PC-3 (cell line): ENCODE data around the gene ESYT3. TPM values are rescaled to one million over a fixed set of nuclear protein-coding genes. Genes with fewer than 3 reads are reported as not detected.
"Not testable (repeated sequence)": the region's sequence is repeated elsewhere in the genome, so short reads cannot be mapped to it uniquely, and the experiment has no call there.

Experiments
- ATAC-seq: fragments of 200-7000 bp; cut with Tn5 transposase; 2 replicates; pipeline ENCODE4 v1.9.1; 2020; ENCODE audit warnings: mild to moderate bottlenecking, moderate library complexity
- BruUV-seq: library from RNA; stranded (reverse); fragments of 400-500 nt; replicated peaks from 2 replicates; lab custom pipeline; 2021; lab: Mats Ljungman, UMichigan
- CTCF ChIA-PET: fragments of 300-600 bp; sonication (Branson Sonifier 250); formaldehyde crosslinking; loops from one replicate; lab custom pipeline; 2022; ENCODE audit warnings: antibody characterized with exemption; lab: Charles Lee
- POLR2A ChIA-PET: fragments of 300-600 bp; sonication (Branson Sonifier 250); formaldehyde crosslinking; loops from one replicate; lab custom pipeline; 2022; ENCODE audit warnings: antibody characterized with exemption; ENCODE audit not compliant: unreplicated experiment; lab: Charles Lee
- DNase-seq: peaks from one replicate; pipeline ENCODE4 v3.0.0-alpha.2; 2015
- H2AFZ ChIP-seq: fragments of 300-600 bp; sonication (generic); 2 replicates; pipeline ENCODE4 v1.6.0; 2016; ENCODE audit warnings: antibody characterized with exemption, low read length
- H3F3A ChIP-seq: fragments of 300-600 bp; sonication (generic); one replicate; pipeline ENCODE4 v1.6.0; 2017; ENCODE audit warnings: antibody characterized with exemption, low read length, control low read depth, mild to moderate bottlenecking; ENCODE audit not compliant: unreplicated experiment
- H3K27ac ChIP-seq: fragments of 300-600 bp; sonication (generic); 2 replicates; pipeline ENCODE4 v1.5.1; 2016; ENCODE audit warnings: mild to moderate bottlenecking, low read length
- H3K27me3 ChIP-seq: fragments of 300-600 bp; sonication (generic); 2 replicates; pipeline ENCODE4 v1.6.1; 2016; ENCODE audit warnings: low read length, mixed read lengths
- H3K36me3 ChIP-seq: fragments of 300-600 bp; sonication (generic); 2 replicates; pipeline ENCODE4 v1.6.1; 2016; ENCODE audit warnings: low read depth, mixed run types, low read length, mixed read lengths
- H3K4me1 ChIP-seq: fragments of 300-600 bp; sonication (generic); 2 replicates; pipeline ENCODE4 v1.5.1; 2016; ENCODE audit warnings: low read length; ENCODE audit not compliant: insufficient read depth
- H3K4me2 ChIP-seq: fragments of 300-600 bp; sonication (generic); 2 replicates; pipeline ENCODE4 v1.6.0; 2016; ENCODE audit warnings: low read length
- H3K4me3 ChIP-seq: fragments of 300-600 bp; sonication (generic); 2 replicates; pipeline ENCODE4 v1.5.1; 2016; ENCODE audit warnings: mild to moderate bottlenecking, low read length, mixed read lengths
- H3K79me2 ChIP-seq: fragments of 300-600 bp; sonication (generic); 2 replicates; pipeline ENCODE4 v1.6.1; 2017; ENCODE audit warnings: low read length, mixed read lengths
- H3K9ac ChIP-seq: fragments of 300-600 bp; sonication (generic); 2 replicates; pipeline ENCODE4 v1.6.0; 2016; ENCODE audit warnings: mild to moderate bottlenecking, low read length
- H3K9me2 ChIP-seq: fragments of 300-600 bp; sonication (generic); replicated peaks from 2 replicates; pipeline ENCODE4 v1.6.1; 2016; ENCODE audit warnings: mixed run types, low read length, mixed read lengths
- H3K9me3 ChIP-seq: fragments of 300-600 bp; sonication (generic); 2 replicates; pipeline ENCODE4 v1.6.1; 2016; ENCODE audit warnings: low read length, mixed read lengths
- H4K20me1 ChIP-seq: fragments of 300-600 bp; sonication (generic); 2 replicates; pipeline ENCODE4 v1.6.1; 2016; ENCODE audit warnings: low read length, mixed read lengths
- EZH2 ChIP-seq: fragments of 300-600 bp; sonication (generic); IDR thresholded peaks from one replicate; pipeline ENCODE4 v1.6.1; 2017; ENCODE audit warnings: antibody characterized with exemption, mild to moderate bottlenecking, low read length; ENCODE audit not compliant: unreplicated experiment
- EZH2phosphoT487 ChIP-seq: fragments of 300-600 bp; sonication (generic); IDR thresholded peaks from 2 replicates; pipeline ENCODE4 v1.6.1; 2018; ENCODE audit warnings: mild to moderate bottlenecking, antibody characterized with exemption, low read length, borderline replicate concordance
- intact Hi-C: fragments of 100-400 bp; cut with micrococcal nuclease; formaldehyde crosslinking; loops from 2 replicates; pipeline ENCODE4 v1.9.0; 2023
- total RNA-seq: library from RNA; depleted of rRNA; stranded (reverse); fragments of >200 nt; gene quantifications from 2 replicates; pipeline ENCODE4 v1.2.3, GENCODE V29; 2014
- TF ChIP-seq, protein P1 (sequence below): fragments of 300-600 bp; sonication (generic); conservative IDR thresholded peaks from 2 replicates; pipeline ENCODE4 v1.5.1; 2017; ENCODE audit warnings: antibody characterized with exemption, low read depth, mild to moderate bottlenecking, low read length

The ESYT3 gene
- total RNA-seq, 1 experiment from 2014 or later = 1.6 TPM

DNA sequence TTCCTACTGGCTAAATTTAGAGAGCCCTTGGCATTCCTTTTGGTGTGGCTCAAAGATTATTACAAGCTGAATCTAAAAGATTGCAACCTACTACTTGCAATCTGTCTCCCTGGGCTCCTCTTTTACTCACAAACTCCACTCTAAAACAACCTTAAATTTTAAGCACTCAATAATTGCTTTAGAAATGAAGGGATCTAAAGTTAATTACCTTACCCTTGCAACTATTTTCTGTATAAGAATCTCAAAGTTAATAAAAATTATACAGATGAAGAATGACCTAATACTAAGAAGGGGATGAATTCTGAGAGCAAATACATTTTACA lies 60.2 kb downstream of the ESYT3 start:
- H4K20me1 ChIP-seq = no peaks in the 10 kb centered on the region
- H3K4me2 ChIP-seq = peak overlapping the region; percentile 53
- no peaks in the 10 kb centered on the region for H3K79me2 ChIP-seq
- H3K27me3 ChIP-seq = no peaks in the 10 kb centered on the region
- H3K4me1 ChIP-seq = peaks cover 27% of the 10 kb centered on the region
- H3K9me3 ChIP-seq = no peaks in the 10 kb centered on the region
- no peak overlapping the region for H3K4me3 ChIP-seq
- no peak for ATAC-seq
- ChIA-PET POLR2A (interaction anchor here (0.6 kb wide), 1 partner anchor 428 kb away, joined by 3 read pairs; no protein-coding TSS in a partner anchor), CTCF (no interaction called here)
- DNase-seq = no peak
- H3F3A ChIP-seq = peaks cover 4% of the 10 kb centered on the region
- BruUV-seq = TSS peak; percentile 98
- intact Hi-C loops = loop anchor here (1.0 to 5.0 kb wide), 4 partner anchors 23 to 428 kb away; partner anchors contain the start of gene CEP70
- H2AFZ ChIP-seq = no peak overlapping the region
- H3K9me2 ChIP-seq = no peaks in the 10 kb centered on the region
- H3K36me3 ChIP-seq = no peaks in the 10 kb centered on the region
- peak overlapping the region; percentile 82 for H3K27ac ChIP-seq
- H3K9ac ChIP-seq = peak overlapping the region; percentile 13
- TF ChIP-seq EZH2phosphoT487 (no peak), EZH2 (no peak)
- TF ChIP-seq, protein P1, sequence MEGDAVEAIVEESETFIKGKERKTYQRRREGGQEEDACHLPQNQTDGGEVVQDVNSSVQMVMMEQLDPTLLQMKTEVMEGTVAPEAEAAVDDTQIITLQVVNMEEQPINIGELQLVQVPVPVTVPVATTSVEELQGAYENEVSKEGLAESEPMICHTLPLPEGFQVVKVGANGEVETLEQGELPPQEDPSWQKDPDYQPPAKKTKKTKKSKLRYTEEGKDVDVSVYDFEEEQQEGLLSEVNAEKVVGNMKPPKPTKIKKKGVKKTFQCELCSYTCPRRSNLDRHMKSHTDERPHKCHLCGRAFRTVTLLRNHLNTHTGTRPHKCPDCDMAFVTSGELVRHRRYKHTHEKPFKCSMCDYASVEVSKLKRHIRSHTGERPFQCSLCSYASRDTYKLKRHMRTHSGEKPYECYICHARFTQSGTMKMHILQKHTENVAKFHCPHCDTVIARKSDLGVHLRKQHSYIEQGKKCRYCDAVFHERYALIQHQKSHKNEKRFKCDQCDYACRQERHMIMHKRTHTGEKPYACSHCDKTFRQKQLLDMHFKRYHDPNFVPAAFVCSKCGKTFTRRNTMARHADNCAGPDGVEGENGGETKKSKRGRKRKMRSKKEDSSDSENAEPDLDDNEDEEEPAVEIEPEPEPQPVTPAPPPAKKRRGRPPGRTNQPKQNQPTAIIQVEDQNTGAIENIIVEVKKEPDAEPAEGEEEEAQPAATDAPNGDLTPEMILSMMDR = no peak

DNA sequence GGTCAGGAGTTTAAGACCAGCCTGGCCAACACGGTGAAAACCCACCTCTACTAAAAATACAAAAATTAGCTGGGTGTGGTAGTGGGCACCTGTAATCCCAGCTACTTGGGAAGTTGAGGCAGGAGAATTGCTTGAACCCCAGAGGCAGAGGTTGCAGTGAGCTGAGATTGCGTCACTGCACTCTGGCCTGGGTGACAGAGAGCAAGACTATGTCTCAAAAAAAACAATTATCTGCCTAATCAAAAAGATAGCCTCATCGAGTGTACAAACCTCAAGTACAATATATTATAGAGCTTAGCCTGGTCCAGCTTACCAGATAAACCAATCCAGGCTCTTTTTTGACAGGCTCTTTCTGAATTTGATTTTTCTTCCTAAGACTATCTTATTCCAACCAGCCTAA lies 61.2 kb downstream of the ESYT3 start:
- intact Hi-C loops = loop anchor here (2.0 kb wide), 2 partner anchors 33 to 427 kb away; no protein-coding TSS in a partner anchor
- H3F3A ChIP-seq, POLR2A ChIA-PET, H3K79me2 ChIP-seq, BruUV-seq, H3K27ac ChIP-seq, DNase-seq, H3K9me3 ChIP-seq, H2AFZ ChIP-seq, CTCF ChIA-PET, H3K27me3 ChIP-seq, H4K20me1 ChIP-seq, H3K4me3 ChIP-seq, H3K36me3 ChIP-seq, H3K9me2 ChIP-seq, ATAC-seq, H3K9ac ChIP-seq, H3K4me2 ChIP-seq: not testable (repeated sequence)
- peaks cover 27% of the 10 kb centered on the region for H3K4me1 ChIP-seq

DNA sequence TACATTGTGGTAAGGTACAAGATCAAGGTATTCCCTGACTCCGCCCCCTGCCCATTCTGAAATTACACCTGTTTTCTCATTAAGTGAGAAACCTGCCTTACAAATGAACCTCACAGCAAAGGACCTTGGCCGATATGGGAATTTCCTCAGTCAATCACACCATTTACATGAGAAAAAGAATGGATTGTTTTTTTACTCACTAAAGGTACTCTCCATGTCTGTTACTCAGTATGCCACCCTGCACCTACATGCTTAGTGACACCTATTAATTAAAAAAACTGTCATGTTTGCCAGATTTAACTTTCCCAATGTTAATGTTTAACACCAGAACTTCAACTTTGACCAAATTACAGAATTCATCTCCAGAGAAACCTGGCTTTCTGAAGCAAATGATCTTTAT lies 62.0 kb downstream of the ESYT3 start:
- BruUV-seq = no TSS peak
- TF ChIP-seq, protein P1 = no peak
- TF ChIP-seq EZH2 (no peak), EZH2phosphoT487 (no peak)
- H3K4me2 ChIP-seq = no peak overlapping the region
- ChIA-PET POLR2A (no interaction called here), CTCF (no interaction called here)
- intact Hi-C loops = no loop called here
- ATAC-seq (no peak), DNase-seq (no peak)
- H3F3A ChIP-seq = peaks cover 4% of the 10 kb centered on the region
- no peak overlapping the region for H3K4me3 ChIP-seq
- no peaks in the 10 kb centered on the region for H4K20me1 ChIP-seq
- H3K27ac ChIP-seq = no peak overlapping the region
- H3K79me2 ChIP-seq = no peaks in the 10 kb centered on the region
- no peaks in the 10 kb centered on the region for H3K36me3 ChIP-seq
- H3K9ac ChIP-seq = no peak overlapping the region
- H3K9me2 ChIP-seq = no peaks in the 10 kb centered on the region
- no peak overlapping the region for H2AFZ ChIP-seq
- no peaks in the 10 kb centered on the region for H3K27me3 ChIP-seq
- no peaks in the 10 kb centered on the region for H3K9me3 ChIP-seq
- H3K4me1 ChIP-seq = peaks cover 27% of the 10 kb centered on the region
